ENCODE measurements around the gene CEP83. TPM values are rescaled to one million over a fixed set of nuclear protein-coding genes. Genes with fewer than 3 reads are reported as not detected.
"Not testable (repeated sequence)": the region's sequence is repeated elsewhere in the genome, so short reads cannot be mapped to it uniquely, and the experiment has no call there.

The CEP83 gene
- total RNA-seq, 1 donor, result 9.8 TPM

GRCh38 chr12:94326234-94326633 is 133.4 kb downstream of the CEP83 start:
- Histone ChIP-seq H4K20me1 (ENCODE audit: insufficient read depth, low read length) (no peaks in the 10 kb centered on the region), H3K36me3 (ENCODE audit: insufficient read depth, low read length) (peaks cover 11% of the 10 kb centered on the region), H2AFZ (ENCODE audit: low read length) (no peak overlapping the region), H3K4me2 (ENCODE audit: insufficient read depth, low read length) (no peak overlapping the region), H3K4me3 (ENCODE audit: insufficient read depth, low read length) (no peak overlapping the region), H3K4me1 (ENCODE audit: insufficient read depth, low read length) (peaks cover 24% of the 10 kb centered on the region), H3K27ac (ENCODE audit: low read depth, low read length) (peak overlapping the region; percentile 8), H3K27me3 (ENCODE audit: insufficient read depth, low read length) (no peaks in the 10 kb centered on the region), H3K9me3 (ENCODE audit: low read depth, low read length) (no peaks in the 10 kb centered on the region), H3K79me2 (ENCODE audit: insufficient read depth, low read length) (no peaks in the 10 kb centered on the region)
- no peak for DNase-seq (ENCODE audit: insufficient read length, low spot score, missing footprints)
- TF ChIP-seq, protein P1, sequence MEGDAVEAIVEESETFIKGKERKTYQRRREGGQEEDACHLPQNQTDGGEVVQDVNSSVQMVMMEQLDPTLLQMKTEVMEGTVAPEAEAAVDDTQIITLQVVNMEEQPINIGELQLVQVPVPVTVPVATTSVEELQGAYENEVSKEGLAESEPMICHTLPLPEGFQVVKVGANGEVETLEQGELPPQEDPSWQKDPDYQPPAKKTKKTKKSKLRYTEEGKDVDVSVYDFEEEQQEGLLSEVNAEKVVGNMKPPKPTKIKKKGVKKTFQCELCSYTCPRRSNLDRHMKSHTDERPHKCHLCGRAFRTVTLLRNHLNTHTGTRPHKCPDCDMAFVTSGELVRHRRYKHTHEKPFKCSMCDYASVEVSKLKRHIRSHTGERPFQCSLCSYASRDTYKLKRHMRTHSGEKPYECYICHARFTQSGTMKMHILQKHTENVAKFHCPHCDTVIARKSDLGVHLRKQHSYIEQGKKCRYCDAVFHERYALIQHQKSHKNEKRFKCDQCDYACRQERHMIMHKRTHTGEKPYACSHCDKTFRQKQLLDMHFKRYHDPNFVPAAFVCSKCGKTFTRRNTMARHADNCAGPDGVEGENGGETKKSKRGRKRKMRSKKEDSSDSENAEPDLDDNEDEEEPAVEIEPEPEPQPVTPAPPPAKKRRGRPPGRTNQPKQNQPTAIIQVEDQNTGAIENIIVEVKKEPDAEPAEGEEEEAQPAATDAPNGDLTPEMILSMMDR (IDR thresholded peaks at IDR 0.05; ENCODE audit: extremely low read depth, low read depth, low read length), result no peak

DNA sequence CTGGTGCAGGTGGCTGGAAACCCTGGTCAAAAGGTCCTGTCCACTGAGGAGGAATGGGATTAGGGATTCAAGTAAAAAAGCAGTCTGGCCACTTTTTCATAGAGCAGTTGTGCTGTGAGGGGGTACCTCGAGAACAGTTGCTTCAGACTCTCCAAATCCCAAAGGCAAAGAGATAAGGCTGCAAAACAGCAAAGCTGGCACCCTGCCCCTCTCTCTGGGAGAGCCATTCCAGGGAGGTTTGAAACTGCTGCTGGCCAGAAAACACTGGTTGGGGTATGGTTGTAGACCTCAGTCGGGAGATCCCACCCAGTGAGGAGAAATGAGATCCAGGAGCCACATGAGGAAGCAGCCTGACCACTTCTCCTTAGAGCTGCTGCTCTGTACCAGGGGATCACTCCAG is 137.3 kb downstream of the CEP83 start:
- Histone ChIP-seq H3K27ac (ENCODE audit: low read depth, low read length) (no peak overlapping the region), H2AFZ (ENCODE audit: low read length) (no peak overlapping the region), H3K4me1 (ENCODE audit: insufficient read depth, low read length) (peaks cover 14% of the 10 kb centered on the region), H4K20me1 (ENCODE audit: insufficient read depth, low read length) (no peaks in the 10 kb centered on the region), H3K4me3 (ENCODE audit: insufficient read depth, low read length) (no peak overlapping the region), H3K79me2 (ENCODE audit: insufficient read depth, low read length) (no peaks in the 10 kb centered on the region), H3K36me3 (ENCODE audit: insufficient read depth, low read length) (peaks cover 13% of the 10 kb centered on the region), H3K4me2 (ENCODE audit: insufficient read depth, low read length) (no peak overlapping the region), H3K27me3 (ENCODE audit: insufficient read depth, low read length) (no peaks in the 10 kb centered on the region), H3K9me3 (ENCODE audit: low read depth, low read length) (peaks cover 6% of the 10 kb centered on the region)
- DNase-seq (ENCODE audit: insufficient read length, low spot score, missing footprints), result no peak
- TF ChIP-seq, protein P1 (IDR thresholded peaks at IDR 0.05; ENCODE audit: extremely low read depth, low read depth, low read length), result no peak

- no peaks in the 10 kb centered on the region for H3K27me3 ChIP-seq (ENCODE audit: insufficient read depth, low read length)
Observed at GRCh38 chr12:94320109-94320508, 139.6 kb downstream of the CEP83 start.

GRCh38 chr12:94318181-94318580 is 141.5 kb downstream of the CEP83 start:
- Histone ChIP-seq H3K27me3 (ENCODE audit: insufficient read depth, low read length) (no peaks in the 10 kb centered on the region), H4K20me1 (ENCODE audit: insufficient read depth, low read length) (no peaks in the 10 kb centered on the region), H3K4me1 (ENCODE audit: insufficient read depth, low read length) (no peaks in the 10 kb centered on the region), H3K27ac (ENCODE audit: low read depth, low read length) (no peak overlapping the region), H3K79me2 (ENCODE audit: insufficient read depth, low read length) (no peaks in the 10 kb centered on the region), H3K4me2 (ENCODE audit: insufficient read depth, low read length) (no peak overlapping the region), H3K36me3 (ENCODE audit: insufficient read depth, low read length) (peaks cover 13% of the 10 kb centered on the region), H3K9me3 (ENCODE audit: low read depth, low read length) (peaks cover 6% of the 10 kb centered on the region), H2AFZ (ENCODE audit: low read length) (no peak overlapping the region), H3K4me3 (ENCODE audit: insufficient read depth, low read length) (no peak overlapping the region)
- TF ChIP-seq, protein P1 (IDR thresholded peaks at IDR 0.05; ENCODE audit: extremely low read depth, low read depth, low read length), result no peak
- no peak for DNase-seq (ENCODE audit: insufficient read length, low spot score, missing footprints)

More at GRCh38 chr12:94320109-94320508, 139.6 kb downstream of the CEP83 start:
- no peak overlapping the region for H3K27ac ChIP-seq (ENCODE audit: low read depth, low read length)
- DNase-seq (ENCODE audit: insufficient read length, low spot score, missing footprints), result no peak
- H3K79me2 ChIP-seq (ENCODE audit: insufficient read depth, low read length), result no peaks in the 10 kb centered on the region
- H3K4me2 ChIP-seq (ENCODE audit: insufficient read depth, low read length), result no peak overlapping the region
- H4K20me1 ChIP-seq (ENCODE audit: insufficient read depth, low read length), result no peaks in the 10 kb centered on the region
- no peaks in the 10 kb centered on the region for H3K4me1 ChIP-seq (ENCODE audit: insufficient read depth, low read length)
- H3K4me3 ChIP-seq (ENCODE audit: insufficient read depth, low read length), result no peak overlapping the region
- peaks cover 6% of the 10 kb centered on the region for H3K9me3 ChIP-seq (ENCODE audit: low read depth, low read length)
- TF ChIP-seq, protein P1 (IDR thresholded peaks at IDR 0.05; ENCODE audit: extremely low read depth, low read depth, low read length), result no peak
- H2AFZ ChIP-seq (ENCODE audit: low read length), result no peak overlapping the region
- H3K36me3 ChIP-seq (ENCODE audit: insufficient read depth, low read length), result peaks cover 13% of the 10 kb centered on the region

DNA sequence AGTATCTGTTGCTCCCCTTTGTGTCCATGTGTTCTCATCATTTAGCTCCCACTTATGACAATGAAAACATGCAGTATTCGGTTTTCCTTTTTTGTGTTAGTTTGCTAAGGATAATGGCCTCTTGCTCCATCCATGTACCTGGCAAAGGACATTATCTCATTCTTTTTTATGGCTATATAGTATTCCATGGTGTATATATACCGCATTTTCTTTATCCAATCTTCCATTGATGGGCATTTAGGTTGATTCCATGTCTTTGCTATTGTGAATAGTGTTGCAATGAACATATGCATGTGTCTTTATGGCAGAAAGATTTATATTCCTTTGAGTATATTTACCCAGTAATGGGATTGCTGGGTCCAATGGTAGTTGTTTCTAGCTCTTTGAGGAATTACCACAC is 143.1 kb downstream of the CEP83 start:
- H3K79me2 ChIP-seq (ENCODE audit: insufficient read depth, low read length); H3K4me1 ChIP-seq (ENCODE audit: insufficient read depth, low read length): not testable (repeated sequence)

More for the DNA sequence above, 143.1 kb downstream of the CEP83 start:
- not testable (repeated sequence) for H3K27me3 ChIP-seq (ENCODE audit: insufficient read depth, low read length); H2AFZ ChIP-seq (ENCODE audit: low read length); H4K20me1 ChIP-seq (ENCODE audit: insufficient read depth, low read length); H3K4me2 ChIP-seq (ENCODE audit: insufficient read depth, low read length); H3K4me3 ChIP-seq (ENCODE audit: insufficient read depth, low read length); H3K36me3 ChIP-seq (ENCODE audit: insufficient read depth, low read length); H3K27ac ChIP-seq (ENCODE audit: low read depth, low read length); H3K9me3 ChIP-seq (ENCODE audit: low read depth, low read length); DNase-seq (ENCODE audit: insufficient read length, low spot score, missing footprints)
